ENCODE data around the gene TNPO3.

The TNPO3 gene

GRCh38 chr7:128906001-128906765 is 148.7 kb downstream of the TNPO3 start:
- no peak for DNase-seq (ENCODE audit: low read depth)
- TF ChIP-seq CTCF (IDR thresholded peaks at IDR 0.05; ENCODE audit: insufficient read depth, low read depth, low read length, missing control alignments), result no peak

GRCh38 chr7:128904381-128905197 is 150.3 kb downstream of the TNPO3 start:
- peak; percentile 80 for DNase-seq (ENCODE audit: low read depth)
- no peak overlapping the region for H3K4me3 ChIP-seq (ENCODE audit: low read depth, low read length)
- peak; percentile 72 for TF ChIP-seq CTCF (IDR thresholded peaks at IDR 0.05; ENCODE audit: insufficient read depth, low read depth, low read length, missing control alignments)

More at GRCh38 chr7:128906001-128906765, 148.7 kb downstream of the TNPO3 start:
- no peak overlapping the region for H3K4me3 ChIP-seq (ENCODE audit: low read depth, low read length)
